Myocyte (in vitro differentiated cells): Measurements from ENCODE around the gene SYNPO. TPM values are rescaled to one million over a fixed set of nuclear protein-coding genes. Genes with fewer than 3 reads are reported as not detected.

Experiments used
- DNase-seq: peaks from one replicate; pipeline ENCODE4 v3.0.0-alpha.2; 2012; ENCODE audit warnings: low read depth
- total RNA-seq: library from RNA; depleted of rRNA; stranded (reverse); fragments of >200 nt; gene quantifications from 2 replicates; pipeline ENCODE4 v1.2.3, GENCODE V29; 2014

The SYNPO gene
- total RNA-seq, 1 donor from 2014 or later = 8.1 TPM

DNA sequence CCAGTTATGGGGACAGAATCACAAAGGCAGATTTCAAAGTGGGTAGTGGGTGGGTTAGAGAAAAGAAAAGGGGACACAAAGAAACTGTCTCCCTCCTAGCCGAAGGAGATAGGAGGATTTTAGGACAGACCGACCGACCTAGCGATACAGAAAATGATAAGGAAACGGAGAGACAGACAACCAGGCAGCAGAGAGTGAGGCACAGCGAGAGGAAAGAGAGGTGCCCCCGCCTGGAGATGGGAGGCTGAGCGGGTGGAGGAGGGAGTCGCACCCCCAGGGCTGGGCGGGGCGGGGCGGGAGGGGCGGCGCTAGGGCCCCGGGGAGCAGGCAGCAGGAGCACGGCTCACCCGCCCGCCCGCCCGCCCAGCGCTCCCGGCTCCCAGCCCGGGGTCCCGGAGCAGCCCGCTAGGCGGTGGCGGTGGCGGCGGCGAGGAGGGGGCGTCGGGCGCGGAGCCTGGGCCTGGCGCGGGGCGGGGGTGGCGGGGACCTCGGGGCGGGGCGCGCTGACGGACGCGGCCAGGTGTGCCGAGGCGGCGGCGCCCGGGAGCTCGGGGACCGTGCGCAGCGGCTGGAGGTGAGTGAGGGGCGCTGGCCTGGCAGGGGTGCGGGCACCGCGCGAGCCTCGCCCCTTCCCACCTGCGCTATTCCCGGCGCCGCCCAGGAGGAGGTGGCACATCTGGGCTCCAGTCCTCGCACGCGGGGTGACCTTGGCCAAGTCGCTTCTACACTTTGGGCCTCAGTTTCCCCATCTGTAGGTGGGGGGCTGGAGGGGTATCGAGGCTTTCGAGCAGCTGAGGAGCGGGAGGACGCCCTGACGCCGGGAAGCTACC is 15.9 kb upstream of the SYNPO start:
- DNase-seq = no peak

DNA sequence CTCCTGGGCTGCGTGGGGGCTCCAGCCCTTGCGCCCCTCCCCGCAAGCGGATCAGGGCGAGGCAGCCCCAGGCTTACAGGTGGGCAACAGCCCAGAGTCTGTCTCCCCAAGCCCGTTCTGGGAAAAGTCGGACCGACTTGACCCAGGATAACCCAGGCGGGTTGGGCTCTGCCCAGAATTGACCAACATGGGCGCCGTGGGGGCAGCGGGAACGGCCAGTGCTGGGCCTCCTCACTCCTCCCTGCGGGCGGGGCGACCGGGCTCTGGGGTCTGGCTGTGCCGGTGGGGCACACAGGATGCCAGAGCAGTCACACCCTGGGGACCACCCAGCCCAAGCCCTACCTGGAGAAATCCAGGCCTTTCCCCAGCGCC is 15.3 kb upstream of the SYNPO start:
- no peak for DNase-seq

DNA sequence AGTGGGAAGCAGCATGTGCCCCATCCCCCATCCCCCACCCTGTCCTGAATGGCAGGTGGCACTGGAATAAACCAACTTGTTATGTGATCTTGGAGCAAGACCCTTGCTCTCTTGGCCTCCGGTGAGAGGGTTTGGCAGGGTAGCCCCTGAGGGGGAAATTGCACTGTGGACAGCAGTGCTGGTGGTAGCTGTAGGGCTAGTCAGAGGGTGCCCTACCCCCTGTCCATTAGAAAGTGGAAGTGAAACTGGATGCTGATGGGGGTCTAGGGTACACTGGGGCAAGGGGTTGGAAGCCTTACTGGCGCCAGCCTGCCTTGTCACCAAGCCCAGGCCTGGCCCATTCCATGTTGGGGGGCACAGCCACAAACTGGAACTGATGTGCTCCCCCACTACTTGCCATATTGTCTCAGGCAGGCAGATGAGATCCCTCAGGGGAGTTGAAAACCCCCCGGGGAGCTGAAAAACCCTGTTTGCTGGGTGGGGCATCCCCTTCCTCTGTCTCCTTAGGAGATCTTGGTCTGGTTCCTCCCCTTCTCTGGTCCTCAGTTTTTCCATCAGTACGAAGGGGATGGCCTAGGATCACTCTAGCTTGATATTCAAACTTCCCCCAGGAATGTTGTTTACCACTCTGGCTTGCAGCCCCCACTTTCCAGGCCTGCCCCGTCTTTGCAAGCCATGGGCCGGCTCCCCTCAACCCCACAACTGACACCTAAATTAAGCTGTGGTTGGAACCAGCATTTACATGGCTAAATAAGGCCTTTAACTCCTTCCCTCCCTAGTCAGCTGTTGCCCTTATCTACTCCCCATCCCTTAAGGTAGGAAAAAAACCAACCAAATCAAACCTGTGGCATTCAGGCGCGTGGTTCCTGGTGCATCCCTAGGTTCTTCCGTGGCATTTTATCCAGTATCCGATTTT is 14.4 kb upstream of the SYNPO start:
- DNase-seq = peak; percentile 58

DNA sequence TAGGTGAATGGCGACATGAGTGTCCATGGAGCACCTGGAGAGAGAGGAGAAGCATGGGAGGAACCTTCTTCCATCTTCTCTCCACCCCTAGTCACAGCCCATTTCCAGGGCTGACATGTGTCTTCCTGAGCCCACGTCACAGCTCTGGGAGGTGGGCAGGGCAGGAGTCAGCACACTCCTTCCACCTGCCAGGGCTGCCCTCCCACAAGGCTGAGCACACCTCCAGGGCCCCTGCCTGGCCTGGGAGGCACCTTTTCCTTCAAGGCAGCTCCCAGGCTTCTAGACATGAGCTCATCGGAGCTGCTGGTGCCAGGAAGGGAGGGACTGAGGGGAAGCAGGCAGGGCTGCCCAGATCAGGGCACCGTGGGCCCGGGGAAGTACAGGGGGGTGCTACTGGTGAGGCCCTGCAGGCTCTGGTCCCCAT is 13.6 kb upstream of the SYNPO start:
- DNase-seq = no peak

- DNase-seq = peak; percentile 71
Observed at GRCh38 chr5:150627731-150628545, 12.5 kb upstream of the SYNPO start.

DNA sequence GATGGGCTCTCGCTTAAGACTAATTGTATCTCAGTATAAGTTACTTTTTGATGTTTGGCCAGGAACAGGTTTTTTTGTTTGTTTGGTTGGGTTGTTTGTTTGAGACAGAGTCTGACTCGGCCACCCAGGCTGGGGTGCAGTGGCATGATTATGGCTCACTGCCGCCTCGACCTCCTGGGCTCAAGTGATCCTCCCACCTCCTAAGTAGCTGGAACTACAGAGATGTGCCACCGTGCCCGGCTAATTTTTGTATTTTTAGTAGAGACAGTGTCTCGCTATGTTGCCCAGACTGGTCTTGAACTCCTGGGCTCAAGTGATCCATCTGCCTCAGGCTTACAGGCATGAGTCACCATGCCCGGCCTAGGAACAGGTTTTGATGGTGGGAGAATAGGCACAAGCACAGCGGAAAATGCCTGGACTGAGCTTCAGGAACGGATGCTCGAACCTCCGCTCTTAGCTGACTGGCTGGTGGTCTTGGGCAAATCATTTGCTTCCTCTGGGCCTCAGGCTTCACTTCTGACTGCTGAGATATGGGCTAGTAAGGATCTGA is 11.4 kb upstream of the SYNPO start:
- DNase-seq = no peak

DNA sequence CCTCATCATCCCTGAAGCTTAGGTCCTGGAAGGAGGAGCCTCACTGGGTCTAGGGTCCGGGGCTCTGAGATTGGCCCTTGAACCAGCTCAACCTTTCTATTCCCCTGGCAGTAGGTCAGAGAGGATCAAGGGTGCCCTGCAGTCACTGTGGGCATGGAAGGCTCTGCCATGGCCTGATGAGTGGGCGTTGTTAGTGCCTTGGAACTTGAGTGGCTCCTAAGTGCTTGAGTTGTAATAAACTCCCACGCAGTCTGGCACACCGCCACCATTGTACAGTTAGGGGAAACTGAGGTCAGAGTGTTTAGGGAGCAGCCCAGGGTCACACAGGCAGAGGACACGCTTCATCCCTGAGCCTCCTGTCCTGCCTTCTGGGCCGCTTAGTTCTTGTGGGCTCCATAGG is 10.4 kb upstream of the SYNPO start:
- no peak for DNase-seq

GRCh38 chr5:150630461-150631325 is 9.8 kb upstream of the SYNPO start:
- DNase-seq = no peak

DNA sequence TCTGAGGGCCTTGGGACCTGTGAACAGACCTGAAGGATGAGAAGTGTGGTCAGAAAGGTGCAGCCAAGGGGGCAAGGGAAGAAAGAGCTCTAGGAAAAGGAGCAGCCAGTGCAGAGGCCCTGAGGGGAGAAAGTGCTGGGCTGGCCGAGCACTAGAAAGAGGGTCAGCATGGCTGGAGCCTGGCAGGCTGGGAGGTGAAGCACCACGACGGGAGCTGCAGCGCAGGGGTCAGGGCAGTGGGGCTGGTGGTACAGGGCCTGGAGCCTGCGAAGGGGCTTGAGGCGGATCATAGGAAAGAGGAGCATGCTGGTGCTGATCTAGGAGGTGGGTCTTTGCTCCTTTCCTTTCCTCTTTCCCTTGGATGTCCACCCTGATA is 9.1 kb upstream of the SYNPO start:
- DNase-seq = no peak

DNA sequence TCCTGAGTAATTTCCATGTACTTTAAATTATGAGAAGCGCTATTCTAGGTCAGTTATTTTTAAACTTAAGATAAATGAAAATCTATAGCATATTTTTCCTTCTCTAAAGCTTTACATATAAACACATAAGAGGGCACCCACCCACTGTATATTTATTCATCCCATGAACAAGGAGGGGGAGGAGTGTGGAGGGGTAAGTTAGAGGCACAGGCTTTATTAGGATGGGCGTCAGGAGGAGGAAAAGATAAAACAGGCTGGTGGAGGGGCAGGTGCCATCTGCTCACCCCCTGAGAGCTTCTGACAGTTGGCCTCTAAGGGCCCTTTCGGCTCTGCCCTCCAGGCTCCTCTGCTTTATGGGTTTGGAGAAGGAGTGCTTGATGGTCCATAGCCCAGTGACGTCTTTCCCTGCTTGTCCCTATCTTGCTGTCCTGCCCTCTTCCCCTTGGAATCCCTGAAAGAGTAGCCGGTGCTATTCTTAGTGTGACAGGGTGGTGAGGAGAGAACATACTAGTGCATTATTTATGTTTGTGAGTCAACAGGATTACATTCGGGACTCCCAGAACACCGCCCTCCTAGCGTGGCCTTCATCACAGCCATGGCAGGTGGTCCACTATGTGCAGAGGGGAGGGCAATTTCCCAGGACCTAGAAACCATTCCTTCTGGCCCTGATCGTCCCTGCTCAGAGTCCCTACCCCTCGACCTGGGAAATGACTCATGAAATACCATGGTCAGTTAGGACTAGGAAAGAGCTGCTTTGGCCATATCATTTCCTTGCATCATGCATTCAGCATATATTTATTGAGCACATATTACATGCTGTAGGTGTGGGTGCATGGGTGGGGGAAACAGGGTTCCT is 7.9 kb upstream of the SYNPO start:
- peak; percentile 79 for DNase-seq

DNA sequence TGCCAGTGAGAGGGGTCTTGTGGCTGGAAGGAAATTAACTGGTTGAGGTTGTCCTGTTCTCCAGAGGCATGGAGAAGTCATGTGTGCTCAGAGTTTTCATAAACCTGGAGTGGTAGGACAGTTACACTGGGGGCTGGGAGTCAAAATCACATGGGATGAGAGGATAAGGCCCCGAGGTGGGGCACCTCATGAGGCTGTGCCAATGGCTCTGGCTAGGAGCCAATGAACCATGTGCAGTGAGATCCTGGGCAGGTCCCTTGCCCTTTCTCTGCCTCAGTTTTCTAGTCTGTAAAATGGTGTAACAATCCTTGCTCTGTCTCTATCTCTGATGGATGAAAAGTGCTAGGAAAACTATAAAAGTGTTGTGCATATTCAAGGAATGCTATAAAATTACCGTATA is 7.0 kb upstream of the SYNPO start:
- DNase-seq = no peak

GRCh38 chr5:150636391-150637244 is 3.8 kb upstream of the SYNPO start:
- peak; percentile 81 for DNase-seq

GRCh38 chr5:150637245-150638052 is 3.0 kb upstream of the SYNPO start:
- peak; percentile 90 for DNase-seq

DNA sequence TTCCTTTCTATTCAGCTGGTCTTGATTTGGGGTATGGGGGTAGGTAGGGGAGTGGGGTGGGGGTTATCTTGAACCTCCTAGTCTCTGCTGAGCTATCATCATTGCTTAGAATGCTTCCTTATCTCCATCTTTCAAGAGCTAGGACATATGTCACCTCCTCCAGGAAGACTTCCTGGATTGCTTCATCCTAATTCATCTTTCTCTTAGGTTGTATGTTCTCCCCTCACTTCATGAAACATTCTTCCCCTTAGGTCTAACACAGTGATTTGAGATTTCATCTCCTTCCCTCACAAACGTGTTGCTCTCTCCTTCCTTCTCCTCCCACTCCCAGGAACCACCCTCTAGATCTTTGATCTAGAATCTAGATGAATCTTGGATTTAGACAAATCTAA is 2.4 kb upstream of the SYNPO start:
- DNase-seq = no peak

GRCh38 chr5:150638488-150639376 is 1.7 kb upstream of the SYNPO start:
- DNase-seq = no peak

- no peak for DNase-seq
Observed at GRCh38 chr5:150639377-150639692, 1.1 kb upstream of the SYNPO start.

DNA sequence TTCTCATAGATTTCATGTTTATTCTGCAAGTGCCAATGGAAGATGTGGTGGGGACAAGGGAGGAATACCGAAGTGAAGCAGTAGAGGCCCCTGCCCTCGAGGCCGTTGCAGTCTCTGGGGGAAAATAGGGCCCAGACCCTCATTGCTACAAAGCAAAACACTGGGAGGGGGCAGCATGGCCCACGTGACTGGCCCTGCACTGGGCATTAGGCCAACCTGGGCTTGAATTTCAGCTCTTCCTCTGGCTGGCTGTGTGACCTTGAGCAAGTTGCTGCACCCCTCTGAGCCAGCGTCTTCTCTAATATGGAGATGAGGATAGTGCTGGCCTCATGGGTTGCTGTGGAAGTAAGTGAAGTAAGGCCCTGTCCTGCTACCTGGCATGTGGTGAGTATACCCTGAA is 709 bp upstream of the SYNPO start:
- DNase-seq = no peak
